ENCODE results near the gene RAP1A. TPM values are rescaled to one million over a fixed set of nuclear protein-coding genes. Genes with fewer than 3 reads are reported as not detected.

Gene RAP1A
- total RNA-seq, 1 experiment from 2014 or later: 55.2 TPM

DNA sequence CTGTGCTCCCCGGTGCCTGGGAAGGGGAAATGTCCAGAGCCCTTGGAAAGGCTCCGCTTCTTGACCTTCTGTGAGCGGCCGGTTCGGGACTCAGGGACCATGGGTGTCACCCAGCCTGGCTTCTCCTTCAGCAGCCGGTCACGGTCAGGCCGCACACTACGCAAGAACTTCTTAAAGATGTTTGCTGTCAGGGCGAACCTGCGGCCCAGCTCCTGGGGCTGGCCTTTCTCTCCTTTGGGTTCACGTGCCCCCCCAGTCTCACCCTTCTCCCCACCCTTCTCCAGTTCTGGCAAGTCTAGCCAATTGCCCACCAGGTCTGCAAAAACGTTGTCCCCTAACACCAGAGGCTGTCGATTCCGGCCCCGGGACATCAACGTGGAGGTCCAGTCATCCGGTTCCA, 107.5 kb downstream of the RAP1A start:
- Histone ChIP-seq H3F3A (ENCODE audit: insufficient read depth, low read depth) (no peaks in the 10 kb centered on the region), H3K4me1 (replicated peaks; ENCODE audit: insufficient read depth) (peaks cover 6% of the 10 kb centered on the region), H2AFZ (no peak overlapping the region), H3K27ac (no peak overlapping the region), H3K27me3 (ENCODE audit: insufficient read depth, low read depth) (no peaks in the 10 kb centered on the region), H3K79me2 (ENCODE audit: low read depth) (no peaks in the 10 kb centered on the region), H3K9me3 (ENCODE audit: insufficient read depth, low read depth) (no peaks in the 10 kb centered on the region), H3K4me2 (no peak overlapping the region), H3K4me3 (no peak overlapping the region), H3K36me3 (ENCODE audit: low read depth) (no peaks in the 10 kb centered on the region), H3K9me2 (ENCODE audit: insufficient read depth) (no peaks in the 10 kb centered on the region), H4K20me1 (ENCODE audit: insufficient read depth) (no peaks in the 10 kb centered on the region)
- intact Hi-C loops (cut with micrococcal nuclease; ENCODE audit: unreplicated experiment): no loop called here
- ChIA-PET POLR2A (ENCODE audit: unreplicated experiment) (no interaction called here), CTCF (no interaction called here)
- BruUV-seq (replicated peaks): no TSS peak
- no peak for TF ChIP-seq EZH2 (IDR thresholded peaks at IDR 0.05; ENCODE audit: low read depth)
- TF ChIP-seq, protein P1, sequence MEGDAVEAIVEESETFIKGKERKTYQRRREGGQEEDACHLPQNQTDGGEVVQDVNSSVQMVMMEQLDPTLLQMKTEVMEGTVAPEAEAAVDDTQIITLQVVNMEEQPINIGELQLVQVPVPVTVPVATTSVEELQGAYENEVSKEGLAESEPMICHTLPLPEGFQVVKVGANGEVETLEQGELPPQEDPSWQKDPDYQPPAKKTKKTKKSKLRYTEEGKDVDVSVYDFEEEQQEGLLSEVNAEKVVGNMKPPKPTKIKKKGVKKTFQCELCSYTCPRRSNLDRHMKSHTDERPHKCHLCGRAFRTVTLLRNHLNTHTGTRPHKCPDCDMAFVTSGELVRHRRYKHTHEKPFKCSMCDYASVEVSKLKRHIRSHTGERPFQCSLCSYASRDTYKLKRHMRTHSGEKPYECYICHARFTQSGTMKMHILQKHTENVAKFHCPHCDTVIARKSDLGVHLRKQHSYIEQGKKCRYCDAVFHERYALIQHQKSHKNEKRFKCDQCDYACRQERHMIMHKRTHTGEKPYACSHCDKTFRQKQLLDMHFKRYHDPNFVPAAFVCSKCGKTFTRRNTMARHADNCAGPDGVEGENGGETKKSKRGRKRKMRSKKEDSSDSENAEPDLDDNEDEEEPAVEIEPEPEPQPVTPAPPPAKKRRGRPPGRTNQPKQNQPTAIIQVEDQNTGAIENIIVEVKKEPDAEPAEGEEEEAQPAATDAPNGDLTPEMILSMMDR (conservative IDR thresholded peaks at IDR 0.05): no peak
- DNase-seq: no peak

DNA sequence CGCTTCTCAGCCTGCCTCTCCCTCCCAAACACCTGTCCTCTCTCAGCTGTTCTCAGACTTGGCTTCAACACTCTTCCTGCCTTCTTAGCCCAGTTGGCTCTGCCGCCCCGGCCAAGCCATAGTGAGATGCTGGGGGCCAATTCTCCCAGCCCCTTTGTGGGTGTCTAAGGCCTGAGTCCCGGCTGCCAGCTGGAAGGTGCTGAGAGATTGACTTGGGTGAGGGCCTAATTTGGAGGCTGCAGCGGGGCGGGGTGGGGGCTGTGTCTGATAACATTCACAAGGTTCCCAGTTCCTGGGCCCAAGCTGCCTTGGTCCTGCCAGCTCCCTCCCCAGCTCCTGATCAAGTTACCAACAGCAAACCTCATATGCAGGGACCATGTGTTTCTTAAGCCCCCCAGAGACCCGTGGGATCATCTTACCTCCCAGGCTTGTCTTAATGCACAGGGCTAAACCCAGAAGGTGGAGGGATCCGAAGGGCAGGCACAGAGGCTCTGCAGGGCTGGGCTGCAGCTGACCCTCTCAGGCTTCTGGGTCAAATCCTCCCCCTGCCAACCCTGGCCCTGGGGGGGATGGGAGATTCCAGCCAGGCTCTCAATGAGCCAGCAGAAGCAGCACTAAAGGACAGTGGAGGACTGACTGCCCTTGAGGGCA, 109.8 kb downstream of the RAP1A start:
- Histone ChIP-seq H3K9me3 (ENCODE audit: insufficient read depth, low read depth) (no peaks in the 10 kb centered on the region), H2AFZ (no peak overlapping the region), H3F3A (ENCODE audit: insufficient read depth, low read depth) (no peaks in the 10 kb centered on the region), H4K20me1 (ENCODE audit: insufficient read depth) (no peaks in the 10 kb centered on the region), H3K27me3 (ENCODE audit: insufficient read depth, low read depth) (no peaks in the 10 kb centered on the region), H3K79me2 (ENCODE audit: low read depth) (no peaks in the 10 kb centered on the region), H3K4me3 (no peak overlapping the region), H3K36me3 (ENCODE audit: low read depth) (no peaks in the 10 kb centered on the region), H3K4me2 (no peak overlapping the region), H3K27ac (no peak overlapping the region), H3K9me2 (ENCODE audit: insufficient read depth) (no peaks in the 10 kb centered on the region), H3K4me1 (replicated peaks; ENCODE audit: insufficient read depth) (no peaks in the 10 kb centered on the region)
- intact Hi-C loops (cut with micrococcal nuclease; ENCODE audit: unreplicated experiment): no loop called here
- POLR2A ChIA-PET (ENCODE audit: unreplicated experiment): no interaction called here
- no peak for TF ChIP-seq EZH2 (IDR thresholded peaks at IDR 0.05; ENCODE audit: low read depth)
- TF ChIP-seq, protein P1 (conservative IDR thresholded peaks at IDR 0.05): no peak
- BruUV-seq (replicated peaks): no TSS peak
- CTCF ChIA-PET: no interaction called here
- no peak for DNase-seq

DNA sequence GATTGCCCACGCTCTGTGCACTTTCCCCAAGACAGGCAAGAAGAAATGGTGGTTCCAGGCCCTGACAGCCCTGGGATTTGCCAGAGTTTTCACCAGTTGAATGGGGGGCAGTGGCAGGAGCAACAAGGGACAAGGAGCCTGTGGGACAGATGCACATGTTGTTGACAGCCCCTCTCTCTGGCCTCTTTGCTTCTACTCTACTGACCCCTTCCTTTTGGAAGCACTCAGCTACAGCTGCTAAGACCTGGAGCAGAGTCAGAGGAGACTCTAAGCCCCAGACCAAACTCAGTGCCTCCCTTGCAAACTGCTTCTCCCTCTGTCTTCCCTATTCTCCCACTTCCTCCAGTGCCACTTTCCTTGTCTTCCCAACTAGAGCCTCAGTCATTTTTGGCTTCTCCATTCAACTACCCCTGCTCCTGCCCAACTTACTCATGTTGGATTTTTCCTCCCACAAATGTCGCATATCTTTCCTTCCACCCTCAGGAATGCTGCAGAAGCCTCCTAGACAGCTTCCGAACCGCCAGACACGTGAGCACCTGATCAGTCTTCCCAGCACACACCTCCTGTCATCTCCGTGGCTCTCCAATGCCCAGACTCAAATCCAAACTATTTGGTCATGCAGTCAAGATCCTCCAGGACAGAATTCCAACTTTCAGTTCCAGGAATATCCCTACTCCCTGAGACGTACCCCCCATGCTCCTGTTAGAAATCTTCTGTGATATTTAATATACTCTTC, 110.5 kb downstream of the RAP1A start:
- Histone ChIP-seq H3K4me1 (replicated peaks; ENCODE audit: insufficient read depth) (no peaks in the 10 kb centered on the region), H3K79me2 (ENCODE audit: low read depth) (no peaks in the 10 kb centered on the region), H3K4me3 (no peak overlapping the region), H3K4me2 (no peak overlapping the region), H3K9me2 (ENCODE audit: insufficient read depth) (no peaks in the 10 kb centered on the region), H4K20me1 (ENCODE audit: insufficient read depth) (no peaks in the 10 kb centered on the region), H3F3A (ENCODE audit: insufficient read depth, low read depth) (no peaks in the 10 kb centered on the region), H3K27ac (no peak overlapping the region), H2AFZ (no peak overlapping the region), H3K9me3 (ENCODE audit: insufficient read depth, low read depth) (no peaks in the 10 kb centered on the region), H3K36me3 (ENCODE audit: low read depth) (no peaks in the 10 kb centered on the region), H3K27me3 (ENCODE audit: insufficient read depth, low read depth) (no peaks in the 10 kb centered on the region)
- TF ChIP-seq EZH2 (IDR thresholded peaks at IDR 0.05; ENCODE audit: low read depth): no peak
- TF ChIP-seq, protein P1 (conservative IDR thresholded peaks at IDR 0.05): no peak
- BruUV-seq (replicated peaks): no TSS peak
- intact Hi-C loops (cut with micrococcal nuclease; ENCODE audit: unreplicated experiment): no loop called here
- POLR2A ChIA-PET (ENCODE audit: unreplicated experiment): no interaction called here
- no peak for DNase-seq
- CTCF ChIA-PET: no interaction called here

Measured in PC-9 (cell line).